Mesenchymal stem cell (in vitro differentiated cells and primary cell): ENCODE results near the gene ACOT7.

Experiments
- DNase-seq: peaks from one replicate; pipeline ENCODE4 v3.0.0-alpha.2; 2013
- H2AFZ ChIP-seq: one replicate; pipeline ENCODE4 v1.6.1; 2013; ENCODE audit warnings: low read depth, mild to moderate bottlenecking, control low read depth, inconsistent platforms, low read length, moderate library complexity
- H2AK5ac ChIP-seq: 2 replicates; pipeline ENCODE4 v1.6.1; 2013; ENCODE audit warnings: low read length, moderate library complexity, mild to moderate bottlenecking, inconsistent platforms; ENCODE audit not compliant: severe bottlenecking
- H2BK120ac ChIP-seq: one replicate; pipeline ENCODE4 v1.6.1; 2013; ENCODE audit warnings: low read depth, mild to moderate bottlenecking, inconsistent platforms, low read length, moderate library complexity
- H2BK12ac ChIP-seq, 2 experiments: one replicate each; pipeline ENCODE4 v1.6.1; 2013; ENCODE audit warnings: inconsistent platforms in 2 of 2, low read length in 2 of 2, mild to moderate bottlenecking in 2 of 2, moderate library complexity in 2 of 2, control low read depth in 1 of 2
- H2BK15ac ChIP-seq: one replicate; pipeline ENCODE4 v1.6.1; 2013; ENCODE audit warnings: mild to moderate bottlenecking, low read depth, inconsistent platforms; ENCODE audit not compliant: poor library complexity, severe bottlenecking
- H2BK5ac ChIP-seq: 2 replicates; pipeline ENCODE4 v1.6.1; 2013; ENCODE audit warnings: low read depth, mild to moderate bottlenecking, low read length, control low read depth, inconsistent platforms; ENCODE audit not compliant: poor library complexity, severe bottlenecking
- H3K14ac ChIP-seq, 2 experiments: one replicate each; pipeline ENCODE4 v1.6.1; 2013; ENCODE audit warnings: inconsistent platforms in 2 of 2, low read length in 2 of 2, control low read depth in 1 of 2, mild to moderate bottlenecking in 1 of 2, moderate library complexity in 1 of 2
- H3K18ac ChIP-seq, 2 experiments: one replicate each; pipeline ENCODE4 v1.6.1; 2013; ENCODE audit warnings: inconsistent platforms in 2 of 2, low read length in 2 of 2, control low read depth in 1 of 2, low read depth in 1 of 2, mild to moderate bottlenecking in 1 of 2
- H3K23ac ChIP-seq, 2 experiments: one replicate each; pipeline ENCODE4 v1.6.1; 2013; ENCODE audit warnings: inconsistent platforms in 2 of 2, low read length in 2 of 2, mild to moderate bottlenecking in 2 of 2, moderate library complexity in 2 of 2, control low read depth in 1 of 2
- H3K27ac ChIP-seq: 2 replicates; pipeline ENCODE4 v1.5.1; 2013; ENCODE audit warnings: mild to moderate bottlenecking, moderate library complexity, low read length, control low read depth, inconsistent platforms; ENCODE audit not compliant: poor library complexity, severe bottlenecking
- H3K27me3 ChIP-seq, 2 experiments: 2 replicates each; pipeline versions ENCODE4 v1.6.1 to v1.7.0; 2013; ENCODE audit warnings: low read length in 2 of 2, mild to moderate bottlenecking in 2 of 2, moderate library complexity in 2 of 2, control low read depth in 1 of 2, inconsistent platforms in 1 of 2; ENCODE audit not compliant: control insufficient read depth in 1 of 2, insufficient read depth in 1 of 2
- H3K36me3 ChIP-seq, 2 experiments: 2 replicates each; pipeline versions ENCODE4 v1.6.1 to v1.7.0; 2013; ENCODE audit warnings: low read length in 2 of 2, control low read depth in 1 of 2, inconsistent platforms in 1 of 2, low read depth in 1 of 2, mild to moderate bottlenecking in 1 of 2; ENCODE audit not compliant: insufficient read depth in 2 of 2, control insufficient read depth in 1 of 2
- H3K4ac ChIP-seq, 2 experiments: one replicate each; pipeline ENCODE4 v1.6.1; 2013; ENCODE audit warnings: inconsistent platforms in 2 of 2, low read length in 2 of 2, mild to moderate bottlenecking in 2 of 2, moderate library complexity in 2 of 2, control low read depth in 1 of 2, low read depth in 1 of 2
- H3K4me1 ChIP-seq: 2 replicates; pipeline ENCODE4 v1.6.1; 2013; ENCODE audit warnings: low read depth, low read length, control low read depth; ENCODE audit not compliant: control insufficient read depth, insufficient read depth
- H3K4me2 ChIP-seq: 2 replicates; pipeline ENCODE4 v1.6.1; 2013; ENCODE audit warnings: low read length, mild to moderate bottlenecking, inconsistent platforms; ENCODE audit not compliant: poor library complexity, severe bottlenecking
- H3K4me3 ChIP-seq, 2 experiments: 2 replicates each; pipeline versions ENCODE4 v1.5.1 to v1.7.0; 2013; ENCODE audit warnings: low read length in 2 of 2, mild to moderate bottlenecking in 2 of 2, control low read depth in 1 of 2, low read depth in 1 of 2; ENCODE audit not compliant: insufficient read depth in 1 of 2
- H3K79me1 ChIP-seq: replicated peaks from 2 replicates; pipeline ENCODE4 v1.6.1; 2013; ENCODE audit warnings: mild to moderate bottlenecking, control low read depth, low read length, inconsistent platforms; ENCODE audit not compliant: poor library complexity, severe bottlenecking
- H3K9ac ChIP-seq: 2 replicates; pipeline ENCODE4 v1.7.0; 2013; ENCODE audit warnings: mild to moderate bottlenecking, low read length, moderate library complexity
- H3K9me3 ChIP-seq: 2 replicates; pipeline ENCODE4 v1.7.0; 2013; ENCODE audit warnings: mild to moderate bottlenecking, low read length; ENCODE audit not compliant: control insufficient read depth
- H4K8ac ChIP-seq: one replicate; pipeline ENCODE4 v1.6.1; 2013; ENCODE audit warnings: inconsistent platforms, mild to moderate bottlenecking, low read length, moderate library complexity
- H4K91ac ChIP-seq: one replicate; pipeline ENCODE4 v1.6.1; 2013; ENCODE audit warnings: mild to moderate bottlenecking, low read length, inconsistent platforms
- WGBS: methylation state at CpG from one replicate; pipeline ENCODE4 v1.1.7; 2013; ENCODE audit warnings: mixed read lengths; 5-methylcytosine and 5-hydroxymethylcytosine counted together

The ACOT7 gene

GRCh38 chr1:6330410-6330911 is 63.1 kb downstream of the ACOT7 start:
- Histone ChIP-seq H3K9me3 (no peaks in the 10 kb centered on the region), H3K4me3 (no peak overlapping the region), H2BK15ac (no peak overlapping the region), H3K9ac (peak overlapping the region; percentile 31), H3K27ac (no peak overlapping the region), H3K23ac (no peak overlapping the region), H3K27me3 (no peaks in the 10 kb centered on the region), H2AFZ (no peak overlapping the region), H2BK12ac (no peak overlapping the region), H4K8ac (no peak overlapping the region), H2AK5ac (no peak overlapping the region), H3K79me1 (no peaks in the 10 kb centered on the region), H3K14ac (no peak overlapping the region), H4K91ac (no peak overlapping the region), H3K4ac (no peak overlapping the region), H3K36me3 (peaks cover 0 to 46% of the 10 kb centered on the region in 2 experiments), H3K4me2 (no peak overlapping the region), H3K18ac (no peak overlapping the region), H3K4me1 (no peaks in the 10 kb centered on the region), H2BK120ac (no peak overlapping the region), H2BK5ac (no peak overlapping the region)
- WGBS, result 95% methylated on average over 14 of the region's 16 CpGs
- no peak for DNase-seq

GRCh38 chr1:6329851-6330250 is 63.7 kb downstream of the ACOT7 start:
- H2BK12ac ChIP-seq, result no peak overlapping the region
- peaks cover 0 to 47% of the 10 kb centered on the region in 2 experiments for H3K36me3 ChIP-seq
- H3K27ac ChIP-seq, result no peak overlapping the region
- H2BK15ac ChIP-seq, result no peak overlapping the region
- no peak overlapping the region for H3K18ac ChIP-seq
- no peak overlapping the region for H2BK120ac ChIP-seq
- H2AK5ac ChIP-seq, result no peak overlapping the region
- no peaks in the 10 kb centered on the region for H3K4me1 ChIP-seq
- H3K4me2 ChIP-seq, result no peak overlapping the region
- DNase-seq, result no peak
- no peak overlapping the region for H3K23ac ChIP-seq
- no peaks in the 10 kb centered on the region for H3K79me1 ChIP-seq
- H2AFZ ChIP-seq, result no peak overlapping the region
- no peak overlapping the region for H3K4ac ChIP-seq
- H4K91ac ChIP-seq, result no peak overlapping the region
- peak overlapping the region; percentile 31 for H3K9ac ChIP-seq
- H3K9me3 ChIP-seq, result no peaks in the 10 kb centered on the region
- no peak overlapping the region for H2BK5ac ChIP-seq
- H3K14ac ChIP-seq, result no peak overlapping the region
- no peaks in the 10 kb centered on the region for H3K27me3 ChIP-seq
- no peak overlapping the region for H4K8ac ChIP-seq
- 85% methylated on average over 11 of the region's 13 CpGs for WGBS
- no peak overlapping the region for H3K4me3 ChIP-seq

- Histone ChIP-seq H2AK5ac (no peak overlapping the region), H3K14ac (no peak overlapping the region), H4K8ac (no peak overlapping the region), H3K9ac (no peak overlapping the region), H3K27me3 (no peaks in the 10 kb centered on the region), H2BK12ac (no peak overlapping the region), H3K23ac (no peak overlapping the region), H2AFZ (no peak overlapping the region), H3K4me3 (no peak overlapping the region), H3K36me3 (peaks cover 0 to 49% of the 10 kb centered on the region in 2 experiments), H3K4me1 (no peaks in the 10 kb centered on the region), H3K18ac (no peak overlapping the region), H2BK5ac (no peak overlapping the region), H3K9me3 (no peaks in the 10 kb centered on the region), H2BK15ac (no peak overlapping the region), H3K4me2 (no peak overlapping the region), H3K4ac (no peak overlapping the region), H2BK120ac (no peak overlapping the region), H3K27ac (no peak overlapping the region), H3K79me1 (no peaks in the 10 kb centered on the region), H4K91ac (no peak overlapping the region)
- DNase-seq, result no peak
- WGBS, result 90% methylated on average over 7 of the region's 7 CpGs
Measured at GRCh38 chr1:6329396-6329795, 64.2 kb downstream of the ACOT7 start.

GRCh38 chr1:6328696-6329095 is 64.9 kb downstream of the ACOT7 start:
- Histone ChIP-seq H3K4ac (no peak overlapping the region), H2BK12ac (no peak overlapping the region), H4K8ac (no peak overlapping the region), H3K27me3 (no peaks in the 10 kb centered on the region), H4K91ac (no peak overlapping the region), H3K9ac (no peak overlapping the region), H3K23ac (no peak overlapping the region), H2BK5ac (no peak overlapping the region), H3K27ac (no peak overlapping the region), H3K4me3 (no peak overlapping the region), H2AK5ac (no peak overlapping the region), H3K36me3 (peaks cover 0 to 46% of the 10 kb centered on the region in 2 experiments), H3K4me1 (no peaks in the 10 kb centered on the region), H3K14ac (no peak overlapping the region), H3K9me3 (no peaks in the 10 kb centered on the region), H3K18ac (no peak overlapping the region), H2AFZ (no peak overlapping the region), H2BK120ac (no peak overlapping the region), H2BK15ac (no peak overlapping the region), H3K79me1 (no peaks in the 10 kb centered on the region), H3K4me2 (no peak overlapping the region)
- 96% methylated on average over 12 of the region's 12 CpGs for whole genome bisulfite sequencing
- no peak for DNase-seq
